ENCODE data around the gene RASGEF1B.

The RASGEF1B gene

GRCh38 chr4:81465406-81466340 lies 6.0 kb downstream of the RASGEF1B start:
- DNase-seq, result no peak

DNA sequence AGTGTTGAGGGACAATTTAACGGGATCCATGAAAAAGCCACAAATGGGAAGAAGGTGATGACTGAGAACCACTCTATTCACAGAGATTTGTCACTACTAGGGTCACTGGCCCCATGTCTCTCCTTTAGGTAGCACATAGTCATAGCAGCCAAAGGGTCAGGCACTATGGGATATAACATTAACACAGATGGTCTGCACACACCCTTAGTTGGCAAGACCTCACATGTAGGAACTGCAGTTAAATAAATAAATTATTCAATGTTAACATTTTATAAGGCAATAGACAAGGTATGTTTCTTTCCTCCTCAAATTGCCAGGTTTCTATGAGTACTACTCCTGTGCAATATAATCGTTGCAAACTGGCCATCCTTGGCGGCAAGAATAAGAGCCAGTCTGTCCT lies 10.9 kb downstream of the RASGEF1B start:
- DNase-seq, result no peak

GRCh38 chr4:81460191-81460701 lies 11.5 kb downstream of the RASGEF1B start:
- DNase-seq, result no peak

- no peak for DNase-seq
Observed at GRCh38 chr4:81459228-81459627, 12.5 kb downstream of the RASGEF1B start.

- DNase-seq, result no peak
Observed at GRCh38 chr4:81457921-81458520, 13.7 kb downstream of the RASGEF1B start.

- DNase-seq, result no peak
Observed at GRCh38 chr4:81457345-81457744, 14.4 kb downstream of the RASGEF1B start.

- no peak for DNase-seq
Observed at GRCh38 chr4:81455897-81456296, 15.8 kb downstream of the RASGEF1B start.

GRCh38 chr4:81454948-81455347 lies 16.8 kb downstream of the RASGEF1B start:
- DNase-seq, result no peak

GRCh38 chr4:81454499-81454898 lies 17.2 kb downstream of the RASGEF1B start:
- no peak for DNase-seq

- no peak for DNase-seq
Observed at GRCh38 chr4:81453024-81453423, 18.7 kb downstream of the RASGEF1B start.

DNA sequence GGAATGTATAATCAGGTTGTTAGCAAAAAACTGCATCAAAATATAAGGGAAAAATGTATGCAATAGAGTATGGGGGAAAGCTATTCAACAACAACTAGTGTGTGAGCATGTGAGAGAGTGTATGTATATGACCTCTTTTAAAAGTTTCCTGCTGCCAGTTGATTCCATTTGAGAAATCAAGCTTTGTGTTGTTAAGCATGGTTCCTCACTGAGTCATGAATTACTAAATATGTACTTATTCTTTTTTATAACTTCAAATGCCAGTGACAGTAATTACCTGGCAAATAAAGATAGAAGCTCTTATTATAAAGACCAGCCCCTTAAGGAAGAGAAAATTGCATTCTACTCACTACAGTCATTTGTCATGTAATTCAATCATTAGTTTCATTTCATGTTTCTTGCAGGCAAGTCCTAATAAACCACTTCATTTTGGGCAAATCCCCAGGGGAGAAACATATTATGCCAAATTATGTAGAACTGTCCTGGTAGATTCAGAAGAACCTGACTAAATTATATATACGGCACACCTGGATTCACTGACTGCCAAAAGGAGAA lies 19.2 kb downstream of the RASGEF1B start:
- DNase-seq, result no peak

GRCh38 chr4:81449015-81449414 lies 22.7 kb downstream of the RASGEF1B start:
- no peak for DNase-seq

DNA sequence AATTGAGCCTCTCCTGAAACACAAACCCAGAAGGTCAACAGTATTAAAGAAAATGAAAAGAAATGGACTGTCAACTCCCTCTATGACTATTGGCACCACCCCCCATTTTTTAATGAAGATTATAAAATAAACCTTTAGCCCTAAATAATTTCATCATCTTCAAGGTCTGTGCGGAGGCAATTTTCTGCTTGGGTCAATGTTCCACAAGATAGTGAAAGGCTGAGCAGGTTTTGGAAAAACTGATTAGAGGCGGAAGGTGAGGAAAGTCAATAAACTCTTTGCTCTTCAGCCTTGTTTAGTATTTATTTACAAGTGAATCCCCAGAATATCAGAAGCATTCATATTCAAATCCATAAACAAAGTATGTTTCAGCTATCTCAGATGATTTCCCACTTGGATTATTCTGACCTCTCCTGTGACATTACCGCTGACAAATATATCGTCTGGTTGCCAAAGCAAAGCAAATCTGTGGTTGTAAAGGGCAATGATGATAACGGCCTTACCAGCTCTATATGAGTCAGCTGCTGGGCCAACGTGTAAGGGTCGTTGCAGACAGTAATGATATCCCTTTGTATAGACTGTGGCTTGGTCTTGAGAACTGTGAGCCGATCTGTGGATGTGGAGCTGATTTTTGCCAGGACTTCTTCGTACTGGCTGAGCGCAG lies 24.0 kb downstream of the RASGEF1B start:
- no peak for DNase-seq

- DNase-seq, result no peak
Observed at GRCh38 chr4:81446634-81447033, 25.1 kb downstream of the RASGEF1B start.

- DNase-seq, result no peak
Observed at GRCh38 chr4:81445196-81445595, 26.5 kb downstream of the RASGEF1B start.

- DNase-seq, result no peak
Observed at GRCh38 chr4:81442484-81443085, 29.1 kb downstream of the RASGEF1B start.

- no peak for DNase-seq
Observed at GRCh38 chr4:81440949-81441348, 30.8 kb downstream of the RASGEF1B start.

GRCh38 chr4:81436941-81437574 lies 34.6 kb downstream of the RASGEF1B start:
- no peak for DNase-seq

- no peak for DNase-seq
Observed at GRCh38 chr4:81436096-81436495, 35.6 kb downstream of the RASGEF1B start.

DNA sequence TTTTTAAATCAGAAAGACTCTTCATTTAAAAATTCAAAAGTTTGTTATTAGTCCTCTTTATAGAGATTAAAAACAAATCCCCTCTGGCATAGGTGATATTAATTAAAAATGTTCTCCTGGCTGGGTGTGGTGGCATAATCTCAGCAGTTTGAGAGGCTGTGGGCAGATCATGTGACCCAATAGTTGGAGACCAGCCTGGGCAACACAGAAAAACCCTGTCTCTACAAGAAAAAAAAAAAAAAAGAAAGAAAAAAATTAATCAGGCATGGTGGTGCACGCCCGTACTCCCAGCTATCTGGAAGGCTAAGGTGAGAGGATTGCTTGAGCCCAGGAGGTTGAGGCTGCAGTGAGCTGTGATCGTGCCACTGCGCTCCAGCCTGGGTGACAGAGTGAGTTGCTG lies 38.9 kb downstream of the RASGEF1B start:
- no peak for DNase-seq

GRCh38 chr4:81431971-81432370 lies 39.7 kb downstream of the RASGEF1B start:
- DNase-seq, result no peak

DNA sequence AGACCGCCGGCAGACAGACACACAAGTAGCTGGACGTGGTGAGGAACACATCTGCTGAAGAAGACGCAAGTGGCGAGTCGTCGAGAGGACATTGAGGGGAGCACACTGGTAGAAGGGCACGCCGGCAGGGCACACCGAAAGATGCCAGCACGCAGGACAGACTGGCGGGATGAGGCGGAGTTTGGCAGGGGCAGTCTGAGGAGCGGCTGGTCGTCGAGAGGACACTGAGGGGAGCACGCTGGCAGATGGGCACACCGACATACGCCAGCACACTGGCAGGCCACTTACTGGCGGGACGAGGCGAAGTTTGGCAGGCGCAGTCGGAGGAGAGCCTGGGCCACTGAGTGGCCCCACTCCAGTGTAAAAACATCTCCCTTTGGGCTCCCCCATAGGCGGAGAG lies 42.1 kb downstream of the RASGEF1B start:
- no peak for DNase-seq

Data from inflammatory macrophage (primary cell).